SK-N-SH treated with all-trans-retinoic acid at 6 μM for 48 hours (cell line): ENCODE data around the gene BOC.

Experiments used
- CSDC2 ChIP-seq: fragments of 250-450 bp; sonication (Bioruptor Pico); IDR thresholded peaks from 2 replicates; pipeline ENCODE4 v1.5.0; 2020; ENCODE audit warnings: mild to moderate bottlenecking, moderate library complexity
- OSR1 ChIP-seq: fragments of 250-450 bp; sonication (Bioruptor Pico); IDR thresholded peaks from 2 replicates; pipeline ENCODE4 v1.8.0; 2022; ENCODE audit warnings: moderate library complexity, mild to moderate bottlenecking, inconsistent platforms
- PPARA ChIP-seq: fragments of 250-450 bp; sonication (Bioruptor Pico); IDR thresholded peaks from 2 replicates; pipeline ENCODE4 v1.5.0; 2020; ENCODE audit warnings: mild to moderate bottlenecking, borderline replicate concordance
- ZC3H10 ChIP-seq: fragments of 250-450 bp; sonication (Bioruptor Pico); IDR thresholded peaks from 2 replicates; pipeline ENCODE4 v1.5.1; 2021; ENCODE audit warnings: mild to moderate bottlenecking, moderate library complexity
- ZFP3 ChIP-seq: fragments of 250-450 bp; sonication (Bioruptor Pico); IDR thresholded peaks from 2 replicates; pipeline ENCODE4 v1.5.0; 2020; ENCODE audit warnings: mild to moderate bottlenecking, moderate library complexity
- ZFP30 ChIP-seq: fragments of 450-650 bp; formaldehyde crosslinking; IDR thresholded peaks from 2 replicates; pipeline ENCODE4 v1.5.0; 2022; ENCODE audit warnings: mild to moderate bottlenecking, moderate library complexity
- ZNF70 ChIP-seq: fragments of 450-650 bp; formaldehyde crosslinking; IDR thresholded peaks from 2 replicates; pipeline ENCODE4 v1.5.0; 2020; ENCODE audit warnings: mild to moderate bottlenecking, moderate library complexity
- TF ChIP-seq, protein P1 (sequence below): fragments of 250-450 bp; sonication (Bioruptor Pico); IDR thresholded peaks from 2 replicates; pipeline ENCODE4 v1.5.1; 2021; ENCODE audit warnings: mild to moderate bottlenecking, moderate library complexity
- TF ChIP-seq, protein P2 (sequence below): fragments of 250-450 bp; sonication (Bioruptor Pico); IDR thresholded peaks from 2 replicates; pipeline ENCODE4 v1.5.1; 2020; ENCODE audit warnings: low read depth, mild to moderate bottlenecking, moderate library complexity

DNA sequence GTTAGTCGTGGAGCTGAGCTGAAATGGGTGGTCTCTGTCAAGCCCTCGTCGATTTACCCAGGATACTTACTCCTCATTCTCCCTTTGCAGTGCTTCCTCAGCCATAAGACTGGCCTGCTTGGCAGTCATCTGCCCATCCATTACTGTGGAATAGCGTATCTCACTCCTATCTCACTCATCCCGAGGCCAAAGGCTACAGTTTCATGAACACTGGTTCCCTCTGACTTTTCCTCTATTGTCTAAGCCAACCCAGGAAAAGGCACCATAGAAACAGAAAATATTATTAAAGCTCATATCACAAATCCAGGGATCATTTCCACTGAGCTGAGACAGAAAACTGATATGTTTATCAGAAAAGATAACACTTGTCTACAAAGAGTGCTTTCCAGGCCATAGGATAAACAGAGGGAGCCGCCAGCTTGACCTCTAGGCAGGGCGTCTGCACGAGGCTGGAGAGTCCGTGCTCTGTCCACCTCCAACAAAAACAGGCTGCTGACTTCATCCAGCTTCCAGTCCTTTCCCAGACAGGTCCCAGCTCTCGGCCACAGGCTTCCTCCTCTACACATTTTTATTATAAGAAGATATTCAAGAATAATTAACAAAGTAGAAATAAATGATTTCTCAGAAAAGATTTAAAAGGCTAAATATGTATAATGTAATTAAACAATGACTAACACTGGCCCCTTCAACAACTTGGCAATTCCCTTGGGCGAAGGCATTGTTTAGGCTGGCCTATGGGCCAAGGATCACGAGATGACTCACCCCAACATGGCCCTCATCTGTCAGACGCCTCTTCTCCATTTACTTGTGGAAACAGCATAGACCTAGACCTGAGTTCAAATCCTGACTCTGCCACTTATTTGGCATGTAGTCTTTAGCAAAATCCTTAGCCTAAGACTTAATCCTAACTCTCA is 27.4 kb upstream of the BOC start:
- TF ChIP-seq ZC3H10: no peak
- TF ChIP-seq, protein P1, sequence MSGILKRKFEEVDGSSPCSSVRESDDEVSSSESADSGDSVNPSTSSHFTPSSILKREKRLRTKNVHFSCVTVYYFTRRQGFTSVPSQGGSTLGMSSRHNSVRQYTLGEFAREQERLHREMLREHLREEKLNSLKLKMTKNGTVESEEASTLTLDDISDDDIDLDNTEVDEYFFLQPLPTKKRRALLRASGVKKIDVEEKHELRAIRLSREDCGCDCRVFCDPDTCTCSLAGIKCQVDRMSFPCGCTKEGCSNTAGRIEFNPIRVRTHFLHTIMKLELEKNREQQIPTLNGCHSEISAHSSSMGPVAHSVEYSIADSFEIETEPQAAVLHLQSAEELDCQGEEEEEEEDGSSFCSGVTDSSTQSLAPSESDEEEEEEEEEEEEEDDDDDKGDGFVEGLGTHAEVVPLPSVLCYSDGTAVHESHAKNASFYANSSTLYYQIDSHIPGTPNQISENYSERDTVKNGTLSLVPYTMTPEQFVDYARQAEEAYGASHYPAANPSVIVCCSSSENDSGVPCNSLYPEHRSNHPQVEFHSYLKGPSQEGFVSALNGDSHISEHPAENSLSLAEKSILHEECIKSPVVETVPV (CRISPR knock-in tag): no peak
- TF ChIP-seq ZNF70 (CRISPR knock-in tag): no peak
- TF ChIP-seq ZFP30 (CRISPR knock-in tag): no peak
- TF ChIP-seq PPARA: no peak
- TF ChIP-seq, protein P2, sequence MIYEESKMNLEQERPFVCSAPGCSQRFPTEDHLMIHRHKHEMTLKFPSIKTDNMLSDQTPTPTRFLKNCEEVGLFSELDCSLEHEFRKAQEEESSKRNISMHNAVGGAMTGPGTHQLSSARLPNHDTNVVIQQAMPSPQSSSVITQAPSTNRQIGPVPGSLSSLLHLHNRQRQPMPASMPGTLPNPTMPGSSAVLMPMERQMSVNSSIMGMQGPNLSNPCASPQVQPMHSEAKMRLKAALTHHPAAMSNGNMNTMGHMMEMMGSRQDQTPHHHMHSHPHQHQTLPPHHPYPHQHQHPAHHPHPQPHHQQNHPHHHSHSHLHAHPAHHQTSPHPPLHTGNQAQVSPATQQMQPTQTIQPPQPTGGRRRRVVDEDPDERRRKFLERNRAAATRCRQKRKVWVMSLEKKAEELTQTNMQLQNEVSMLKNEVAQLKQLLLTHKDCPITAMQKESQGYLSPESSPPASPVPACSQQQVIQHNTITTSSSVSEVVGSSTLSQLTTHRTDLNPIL (CRISPR knock-in tag): no peak
- no peak for TF ChIP-seq ZFP3 (CRISPR knock-in tag)
- TF ChIP-seq OSR1: no peak
- TF ChIP-seq CSDC2 (CRISPR knock-in tag): no peak
